SK-N-SH treated with all-trans-retinoic acid at 6 μM for 48 hours (cell line): Measurements from ENCODE around the gene RSAD1.

ENCODE experiments used
- ATAC-seq: fragments of 200-7000 bp; cut with Tn5 transposase; 3 replicates; pipeline ENCODE4 v1.9.1; 2020; ENCODE audit warnings: mild to moderate bottlenecking, moderate library complexity
- ARNTL ChIP-seq: fragments of 450-650 bp; formaldehyde crosslinking; IDR thresholded peaks from 2 replicates; pipeline ENCODE4 v1.5.0; 2020; ENCODE audit warnings: low read depth, mild to moderate bottlenecking, moderate library complexity, borderline replicate concordance
- BACH2 ChIP-seq: fragments of 250-450 bp; sonication (Bioruptor Pico); IDR thresholded peaks from 2 replicates; pipeline ENCODE4 v1.9.0; 2021; ENCODE audit warnings: mild to moderate bottlenecking, borderline replicate concordance
- CREB5 ChIP-seq: fragments of 250-450 bp; sonication (Bioruptor Pico); IDR thresholded peaks from 2 replicates; pipeline ENCODE4 v1.5.1; 2020; ENCODE audit warnings: low read depth, mild to moderate bottlenecking, moderate library complexity
- ESRRG ChIP-seq: fragments of 250-450 bp; sonication (Bioruptor Pico); IDR thresholded peaks from 2 replicates; pipeline ENCODE4 v1.6.1; 2021; ENCODE audit warnings: mild to moderate bottlenecking
- GLIS3 ChIP-seq: fragments of 250-450 bp; sonication (Bioruptor Pico); IDR thresholded peaks from 2 replicates; pipeline ENCODE4 v1.5.0; 2020; ENCODE audit warnings: mild to moderate bottlenecking, moderate library complexity
- ISL1 ChIP-seq: fragments of 250-450 bp; sonication (Bioruptor Pico); IDR thresholded peaks from 2 replicates; pipeline ENCODE4 v2.1.2; 2022; ENCODE audit warnings: mild to moderate bottlenecking, moderate library complexity
- OSR1 ChIP-seq: fragments of 250-450 bp; sonication (Bioruptor Pico); IDR thresholded peaks from 2 replicates; pipeline ENCODE4 v1.8.0; 2022; ENCODE audit warnings: moderate library complexity, mild to moderate bottlenecking, inconsistent platforms
- PATZ1 ChIP-seq: fragments of 250-450 bp; sonication (Bioruptor Pico); IDR thresholded peaks from 2 replicates; pipeline ENCODE4 v1.8.0; 2020; ENCODE audit warnings: mild to moderate bottlenecking, moderate library complexity, borderline replicate concordance
- POU6F1 ChIP-seq: fragments of 250-450 bp; sonication (Bioruptor Pico); IDR thresholded peaks from 2 replicates; pipeline ENCODE4 v1.8.0; 2021; ENCODE audit warnings: low read depth, mild to moderate bottlenecking, moderate library complexity, borderline replicate concordance
- PPARA ChIP-seq: fragments of 250-450 bp; sonication (Bioruptor Pico); IDR thresholded peaks from 2 replicates; pipeline ENCODE4 v1.5.0; 2020; ENCODE audit warnings: mild to moderate bottlenecking, borderline replicate concordance
- SNAI2 ChIP-seq: fragments of 250-450 bp; sonication (Bioruptor Pico); IDR thresholded peaks from 2 replicates; pipeline ENCODE4 v1.5.0; 2020; ENCODE audit warnings: mild to moderate bottlenecking, moderate library complexity
- TCF4 ChIP-seq: fragments of 250-450 bp; sonication (Bioruptor Pico); IDR thresholded peaks from 2 replicates; pipeline ENCODE4 v1.8.0; 2021; ENCODE audit warnings: mild to moderate bottlenecking, moderate library complexity, borderline replicate concordance
- TOX ChIP-seq: fragments of 250-450 bp; sonication (Bioruptor Pico); IDR thresholded peaks from 2 replicates; pipeline ENCODE4 v1.8.0; 2021; ENCODE audit warnings: mild to moderate bottlenecking, moderate library complexity, borderline replicate concordance
- TSHZ2 ChIP-seq: fragments of 250-450 bp; sonication (Bioruptor Pico); IDR thresholded peaks from 2 replicates; pipeline ENCODE4 v1.5.0; 2020; ENCODE audit warnings: mild to moderate bottlenecking, moderate library complexity
- ZC3H10 ChIP-seq: fragments of 250-450 bp; sonication (Bioruptor Pico); IDR thresholded peaks from 2 replicates; pipeline ENCODE4 v1.5.1; 2021; ENCODE audit warnings: mild to moderate bottlenecking, moderate library complexity
- ZFP3 ChIP-seq: fragments of 250-450 bp; sonication (Bioruptor Pico); IDR thresholded peaks from 2 replicates; pipeline ENCODE4 v1.5.0; 2020; ENCODE audit warnings: mild to moderate bottlenecking, moderate library complexity
- ZFP30 ChIP-seq: fragments of 450-650 bp; formaldehyde crosslinking; IDR thresholded peaks from 2 replicates; pipeline ENCODE4 v1.5.0; 2022; ENCODE audit warnings: mild to moderate bottlenecking, moderate library complexity
- ZNF70 ChIP-seq: fragments of 450-650 bp; formaldehyde crosslinking; IDR thresholded peaks from 2 replicates; pipeline ENCODE4 v1.5.0; 2020; ENCODE audit warnings: mild to moderate bottlenecking, moderate library complexity
- ZNF8 ChIP-seq: fragments of 450-650 bp; formaldehyde crosslinking; IDR thresholded peaks from 2 replicates; pipeline ENCODE4 v1.5.0; 2020; ENCODE audit warnings: mild to moderate bottlenecking, moderate library complexity

RSAD1 gene

GRCh38 chr17:50498021-50498874, 19.6 kb downstream of the RSAD1 start:
- no peak for ATAC-seq
- TF ChIP-seq OSR1 (CRISPR knock-in tag): no peak
- TF ChIP-seq POU6F1 (CRISPR knock-in tag): no peak
- no peak for TF ChIP-seq ZFP30
- TF ChIP-seq ARNTL (CRISPR knock-in tag): no peak
- no peak for TF ChIP-seq SNAI2 (CRISPR knock-in tag)
- no peak for TF ChIP-seq BACH2 (CRISPR knock-in tag)
- TF ChIP-seq ZNF70 (CRISPR knock-in tag): no peak

- no peak for ATAC-seq
- no peak for TF ChIP-seq BACH2 (CRISPR knock-in tag)
- TF ChIP-seq CREB5 (CRISPR knock-in tag): no peak
- TF ChIP-seq ZC3H10 (CRISPR knock-in tag): no peak
- TF ChIP-seq TOX (CRISPR knock-in tag): no peak
- no peak for TF ChIP-seq ZNF70 (CRISPR knock-in tag)
Measured at GRCh38 chr17:50499270-50499669, 20.6 kb downstream of the RSAD1 start.

- ATAC-seq: no peak
- TF ChIP-seq PATZ1 (no peak), GLIS3 (CRISPR knock-in tag) (no peak), ZFP3 (CRISPR knock-in tag) (no peak), ISL1 (CRISPR knock-in tag) (no peak), CREB5 (CRISPR knock-in tag) (no peak), ZFP30 (no peak), TCF4 (CRISPR knock-in tag) (no peak), TSHZ2 (CRISPR knock-in tag) (no peak), ESRRG (CRISPR knock-in tag) (no peak), ZNF70 (CRISPR knock-in tag) (no peak), SNAI2 (CRISPR knock-in tag) (no peak), ZNF8 (CRISPR knock-in tag) (no peak), TOX (CRISPR knock-in tag) (no peak), PPARA (CRISPR knock-in tag) (no peak), POU6F1 (CRISPR knock-in tag) (no peak)
Measured at GRCh38 chr17:50499721-50500120, 21.1 kb downstream of the RSAD1 start.
